ENCODE data around the gene MBOAT7.
A peak's percentile ranks its signal among the peaks of the same experiment; 100 is the strongest.

MBOAT7 gene

DNA sequence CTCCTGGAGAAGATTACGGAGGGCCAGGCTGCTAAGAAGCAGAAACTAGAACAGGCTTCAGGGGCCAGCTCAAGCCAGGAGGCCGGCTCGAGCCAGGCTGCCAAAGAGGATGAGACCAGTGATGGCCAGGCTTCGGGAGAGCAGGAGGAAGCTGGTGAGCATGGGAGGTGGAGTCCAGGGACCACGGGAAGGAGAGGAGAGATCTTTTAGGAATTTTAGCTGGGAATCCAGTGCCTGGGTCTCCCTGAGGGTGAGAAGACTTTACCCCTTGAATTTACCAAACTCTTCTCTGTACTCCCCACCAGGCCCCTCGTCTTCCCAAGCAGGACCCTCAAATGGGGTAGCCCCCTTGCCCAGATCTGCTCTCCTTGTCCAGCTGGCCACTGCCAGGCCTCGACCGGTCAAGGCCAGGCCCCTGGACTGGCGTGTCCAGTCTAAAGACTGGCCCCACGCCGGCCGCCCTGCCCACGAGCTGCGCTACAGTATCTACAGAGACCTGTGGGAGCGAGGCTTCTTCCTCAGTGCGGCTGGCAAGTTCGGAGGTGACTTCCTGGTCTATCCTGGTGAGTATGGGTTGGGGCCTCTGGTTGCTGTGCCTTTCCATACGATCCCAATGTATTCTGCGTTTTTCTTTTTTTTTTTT is 2.6 kb upstream of the MBOAT7 start:
- H3K27ac ChIP-seq: peak overlapping the region; percentile 86
- TF ChIP-seq, protein P1, sequence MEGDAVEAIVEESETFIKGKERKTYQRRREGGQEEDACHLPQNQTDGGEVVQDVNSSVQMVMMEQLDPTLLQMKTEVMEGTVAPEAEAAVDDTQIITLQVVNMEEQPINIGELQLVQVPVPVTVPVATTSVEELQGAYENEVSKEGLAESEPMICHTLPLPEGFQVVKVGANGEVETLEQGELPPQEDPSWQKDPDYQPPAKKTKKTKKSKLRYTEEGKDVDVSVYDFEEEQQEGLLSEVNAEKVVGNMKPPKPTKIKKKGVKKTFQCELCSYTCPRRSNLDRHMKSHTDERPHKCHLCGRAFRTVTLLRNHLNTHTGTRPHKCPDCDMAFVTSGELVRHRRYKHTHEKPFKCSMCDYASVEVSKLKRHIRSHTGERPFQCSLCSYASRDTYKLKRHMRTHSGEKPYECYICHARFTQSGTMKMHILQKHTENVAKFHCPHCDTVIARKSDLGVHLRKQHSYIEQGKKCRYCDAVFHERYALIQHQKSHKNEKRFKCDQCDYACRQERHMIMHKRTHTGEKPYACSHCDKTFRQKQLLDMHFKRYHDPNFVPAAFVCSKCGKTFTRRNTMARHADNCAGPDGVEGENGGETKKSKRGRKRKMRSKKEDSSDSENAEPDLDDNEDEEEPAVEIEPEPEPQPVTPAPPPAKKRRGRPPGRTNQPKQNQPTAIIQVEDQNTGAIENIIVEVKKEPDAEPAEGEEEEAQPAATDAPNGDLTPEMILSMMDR (conservative IDR thresholded peaks at IDR 0.05): no peak
- no peak for TF ChIP-seq ZFX (IDR thresholded peaks at IDR 0.05)

DNA sequence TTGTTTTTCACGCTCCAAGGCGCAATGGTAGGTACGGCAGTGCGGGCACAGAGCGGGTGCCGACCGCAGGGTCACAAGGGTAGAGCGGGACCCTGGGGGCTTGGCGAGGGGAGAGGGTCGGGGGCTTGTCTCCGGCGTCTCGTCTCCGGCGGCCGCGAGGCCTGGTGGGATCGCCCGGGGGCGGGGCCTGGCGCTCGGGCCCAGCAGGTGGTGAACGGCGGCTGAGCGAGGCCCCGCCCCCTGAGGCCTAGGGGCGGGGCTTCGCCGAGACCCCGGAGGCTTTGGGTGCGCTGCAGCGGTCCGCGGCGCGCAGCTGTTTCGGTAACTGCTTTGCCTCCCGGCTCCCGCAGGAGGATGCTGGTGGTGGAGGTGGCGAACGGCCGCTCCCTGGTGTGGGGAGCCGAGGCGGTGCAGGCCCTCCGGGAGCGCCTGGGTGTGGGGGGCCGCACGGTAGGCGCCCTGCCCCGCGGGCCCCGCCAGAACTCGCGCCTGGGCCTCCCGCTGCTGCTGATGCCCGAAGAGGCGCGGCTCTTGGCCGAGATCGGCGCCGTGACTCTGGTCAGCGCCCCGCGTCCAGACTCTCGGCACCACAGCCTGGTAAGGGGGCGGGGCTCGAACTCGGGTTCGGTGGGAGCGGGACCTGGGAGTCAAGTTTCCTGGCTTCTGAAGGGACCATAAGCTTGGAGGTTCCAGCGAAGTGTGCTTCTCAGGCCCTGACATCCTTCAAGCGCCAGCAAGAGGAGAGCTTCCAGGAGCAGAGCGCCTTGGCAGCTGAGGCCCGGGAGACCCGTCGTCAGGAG is 1.8 kb upstream of the MBOAT7 start, which contains the start of gene TSEN34:
TSEN34 (plus strand) TSS at position 298 of the 800 bp plus-strand sequence; CDS start at position 355, 57 bp downstream.
- peak; percentile 72; the same call in 1 of the 2 replicates for TF ChIP-seq ZFX (IDR thresholded peaks at IDR 0.05)
- TF ChIP-seq, protein P1 (conservative IDR thresholded peaks at IDR 0.05): no peak
- H3K27ac ChIP-seq: peak within 1 kb of the TSS; percentile 86

DNA sequence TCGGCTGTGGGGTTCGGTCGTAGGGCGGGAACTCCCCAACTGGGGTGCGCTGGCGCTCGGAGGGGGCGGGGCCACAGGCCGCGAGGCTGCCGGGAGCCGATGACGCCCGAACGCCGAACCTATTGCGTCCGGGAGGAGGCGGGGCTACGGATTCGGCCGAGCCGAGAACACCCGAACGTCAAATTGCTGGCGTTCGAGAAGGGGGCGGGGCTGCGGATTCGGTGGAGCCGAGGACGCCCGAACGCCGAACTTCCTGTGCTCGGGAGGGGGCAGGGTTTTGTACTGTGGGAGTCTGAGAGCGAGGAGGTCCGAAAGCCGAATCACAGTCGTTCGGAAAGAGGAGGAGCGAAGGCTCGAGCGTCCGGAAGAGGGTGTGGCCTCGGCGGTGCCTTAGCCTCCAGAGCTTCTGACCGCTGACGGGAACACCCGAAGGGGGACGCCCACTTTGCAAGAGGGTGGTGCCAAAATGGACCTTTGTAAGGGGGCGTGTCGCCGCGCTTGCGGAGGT is 1.2 kb upstream of the MBOAT7 start:
- peak overlapping the region; percentile 86 for H3K27ac ChIP-seq
- no peak for TF ChIP-seq ZFX (IDR thresholded peaks at IDR 0.05)
- TF ChIP-seq, protein P1 (conservative IDR thresholded peaks at IDR 0.05): no peak

DNA sequence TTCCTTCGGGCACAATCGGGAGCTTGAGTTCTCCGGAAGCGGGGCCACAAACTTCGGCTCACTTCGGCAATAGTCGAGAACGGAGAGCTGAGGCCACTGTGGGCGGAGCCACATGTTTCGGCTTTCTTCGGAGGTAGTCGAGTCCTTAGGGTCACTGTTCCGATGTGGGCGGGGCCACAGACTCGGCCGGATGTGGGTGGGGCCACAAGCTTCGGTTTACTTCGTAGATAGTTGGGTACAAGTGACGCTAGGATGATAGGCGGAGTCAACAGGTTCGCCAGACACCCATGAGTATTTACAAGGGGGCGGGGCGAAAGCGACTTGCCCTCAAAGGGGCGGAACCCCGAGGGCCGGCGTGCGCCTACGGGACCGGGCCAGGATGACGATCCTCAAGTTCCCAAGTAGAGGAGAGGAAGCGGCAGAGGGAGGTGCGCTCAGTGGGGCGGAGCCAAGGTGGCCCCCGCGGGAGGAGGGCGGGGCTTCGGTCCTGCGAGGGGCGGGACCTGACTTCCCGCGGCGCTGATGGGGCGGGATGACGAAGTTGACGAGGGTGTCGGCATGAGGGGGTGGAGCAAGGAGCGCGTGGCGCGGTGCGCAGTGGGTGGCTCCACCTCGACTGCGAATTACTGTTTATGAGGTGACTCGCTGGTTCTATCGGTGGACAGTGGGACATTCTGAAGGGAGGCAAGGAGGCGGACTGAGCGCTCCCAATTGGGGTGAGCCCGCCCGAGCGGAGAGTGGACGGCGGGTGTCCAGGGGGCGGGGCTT is 539 bp upstream of the MBOAT7 start:
- H3K27ac ChIP-seq: peak overlapping the region; percentile 86
- TF ChIP-seq, protein P1 (conservative IDR thresholded peaks at IDR 0.05): no peak
- TF ChIP-seq ZFX (IDR thresholded peaks at IDR 0.05): no peak

DNA sequence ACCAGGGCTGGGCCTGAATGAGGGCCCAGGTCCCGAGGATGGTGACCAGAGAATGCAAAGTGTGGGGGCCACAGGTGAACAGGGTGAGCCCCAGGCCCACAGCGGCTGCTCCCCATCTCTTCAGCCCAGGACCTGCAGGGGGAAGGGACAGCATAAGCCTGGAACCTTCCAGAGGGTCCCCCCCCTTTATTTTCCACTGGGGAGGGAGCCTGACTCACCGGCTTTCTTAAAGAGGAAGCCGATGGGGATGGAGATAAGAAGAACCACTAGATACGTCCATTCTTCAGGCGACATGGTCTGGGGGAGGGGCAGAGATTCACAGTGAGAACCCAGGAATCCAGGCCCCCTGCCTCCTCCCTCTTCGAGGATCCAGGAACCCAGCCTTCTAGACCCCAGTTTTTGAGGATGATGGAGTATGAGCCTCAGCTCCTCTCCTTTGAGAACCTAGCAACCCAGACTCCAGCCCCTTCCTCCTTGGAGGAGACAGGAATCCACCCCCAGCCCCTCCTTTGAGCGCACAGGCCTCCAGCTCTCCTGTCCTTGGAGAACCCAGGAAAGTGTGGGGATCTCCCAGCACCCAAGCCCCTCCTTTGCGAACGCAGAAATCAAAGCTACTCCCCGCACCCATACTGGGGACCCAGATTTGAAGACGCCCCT is 1.0 kb downstream of the MBOAT7 start:
- TF ChIP-seq, protein P1 (conservative IDR thresholded peaks at IDR 0.05): no peak
- TF ChIP-seq ZFX (IDR thresholded peaks at IDR 0.05): no peak
- peak overlapping the region; percentile 81 for H3K27ac ChIP-seq

DNA sequence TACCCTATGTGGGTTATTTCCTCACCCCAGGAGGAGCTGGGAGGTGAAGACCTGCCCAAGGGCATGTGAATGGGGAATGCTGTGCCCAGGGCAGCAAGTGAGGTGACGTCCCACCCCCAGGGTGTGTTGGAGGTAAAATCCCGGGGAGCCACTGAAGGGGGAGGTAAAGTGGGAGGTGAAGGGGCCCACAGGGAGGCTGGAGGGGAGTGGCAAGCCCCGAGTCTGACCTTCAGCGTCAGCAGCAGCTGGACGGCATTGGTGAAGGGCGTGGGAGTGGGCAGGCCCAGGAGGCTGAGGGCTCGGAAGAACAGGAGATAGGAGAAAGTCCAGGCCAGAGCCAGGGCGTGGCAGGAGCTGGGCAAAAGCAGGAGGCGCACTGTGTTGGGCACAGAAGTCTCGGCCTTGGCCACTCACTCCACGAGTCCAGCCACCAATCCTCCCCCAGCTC is 2.4 kb downstream of the MBOAT7 start:
- no peak for TF ChIP-seq ZFX (IDR thresholded peaks at IDR 0.05)
- TF ChIP-seq, protein P1 (conservative IDR thresholded peaks at IDR 0.05): no peak
- no peak overlapping the region for H3K27ac ChIP-seq
